NCI-H2196 treated with DMSO at 0.1 percent for 48 hours (cell line): Measurements from ENCODE around the gene TEPSIN.

Experiments
- DNase-seq: peaks from one replicate; lab custom pipeline; 2025; ENCODE audit not compliant: unreplicated experiment; lab: John Stamatoyannopoulos, UW

The TEPSIN gene

GRCh38 chr17:81250286-81251093 is 11.6 kb upstream of the TEPSIN start:
- peak; percentile 57 for DNase-seq

- DNase-seq: peak; percentile 14
These were observed 10.6 kb upstream of the TEPSIN start for GRCh38 chr17:81249223-81250040.

GRCh38 chr17:81248649-81249048 is 9.8 kb upstream of the TEPSIN start:
- DNase-seq: no peak

- no peak for DNase-seq
These were observed 8.6 kb upstream of the TEPSIN start for GRCh38 chr17:81247339-81247990.

- DNase-seq: no peak
These were observed 8.0 kb upstream of the TEPSIN start for GRCh38 chr17:81246679-81247338.

GRCh38 chr17:81246343-81246670 is 7.5 kb upstream of the TEPSIN start:
- no peak for DNase-seq

GRCh38 chr17:81245665-81246342 is 6.9 kb upstream of the TEPSIN start:
- no peak for DNase-seq

GRCh38 chr17:81245024-81245664 is 6.3 kb upstream of the TEPSIN start:
- no peak for DNase-seq

GRCh38 chr17:81244358-81245023 is 5.6 kb upstream of the TEPSIN start:
- no peak for DNase-seq

GRCh38 chr17:81243333-81243664 is 4.4 kb upstream of the TEPSIN start:
- DNase-seq: no peak

- DNase-seq: no peak
These were observed 3.8 kb upstream of the TEPSIN start for GRCh38 chr17:81242421-81243332.

- DNase-seq: peak; percentile 20
These were observed 3.0 kb upstream of the TEPSIN start for GRCh38 chr17:81241648-81242420.

GRCh38 chr17:81241203-81241602 is 2.3 kb upstream of the TEPSIN start:
- DNase-seq: no peak

GRCh38 chr17:81240761-81241160 is 1.9 kb upstream of the TEPSIN start:
- DNase-seq: no peak

- DNase-seq: no peak
These were observed 1.1 kb upstream of the TEPSIN start for GRCh38 chr17:81239714-81240555.

- no peak for DNase-seq
These were observed 403 bp downstream of the TEPSIN start for GRCh38 chr17:81238490-81238814.
